Measurements from ENCODE around the gene BHMT. TPM values are rescaled to one million over a fixed set of nuclear protein-coding genes. Genes with fewer than 3 reads are reported as not detected.

Gene BHMT
- total RNA-seq, 1 experiment from 2014 or later, result 1.2 TPM

DNA sequence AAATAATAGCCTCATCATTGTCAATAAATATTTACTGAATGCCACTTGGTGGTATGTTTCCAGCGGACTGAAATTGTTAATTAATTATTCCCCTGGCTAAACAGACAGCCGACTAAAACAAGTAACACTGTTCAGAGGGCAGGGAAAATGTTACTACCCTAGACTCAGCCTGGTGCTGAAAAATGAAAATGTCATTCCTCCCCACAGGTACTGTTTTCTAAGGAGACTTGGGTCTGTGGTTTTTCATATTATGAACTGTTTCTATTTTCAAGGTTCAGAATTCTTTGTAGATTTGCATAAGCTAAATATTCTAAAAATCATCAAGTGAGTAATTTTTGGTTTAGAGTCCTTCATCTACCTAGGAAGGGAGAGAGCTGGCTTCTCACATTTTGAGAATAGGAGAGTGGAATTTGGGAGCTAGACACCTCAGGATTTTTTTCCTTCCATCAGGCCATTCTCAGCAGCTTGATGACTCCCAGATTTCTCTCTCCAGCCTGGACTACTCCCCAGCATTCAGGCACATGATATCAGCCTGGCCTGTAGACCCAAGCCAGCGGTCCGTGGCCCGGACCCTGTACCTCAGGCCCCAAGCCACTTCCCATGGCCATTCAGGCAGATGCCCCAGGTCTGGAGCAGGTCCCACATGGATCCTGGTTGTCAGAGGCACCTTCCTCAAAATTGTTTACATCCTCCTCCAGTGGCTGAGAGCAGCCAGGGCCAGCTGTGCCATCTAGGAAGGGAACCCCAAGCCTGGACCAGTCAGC, 24.4 kb downstream of the BHMT start (continued):
- TF ChIP-seq, protein P1, sequence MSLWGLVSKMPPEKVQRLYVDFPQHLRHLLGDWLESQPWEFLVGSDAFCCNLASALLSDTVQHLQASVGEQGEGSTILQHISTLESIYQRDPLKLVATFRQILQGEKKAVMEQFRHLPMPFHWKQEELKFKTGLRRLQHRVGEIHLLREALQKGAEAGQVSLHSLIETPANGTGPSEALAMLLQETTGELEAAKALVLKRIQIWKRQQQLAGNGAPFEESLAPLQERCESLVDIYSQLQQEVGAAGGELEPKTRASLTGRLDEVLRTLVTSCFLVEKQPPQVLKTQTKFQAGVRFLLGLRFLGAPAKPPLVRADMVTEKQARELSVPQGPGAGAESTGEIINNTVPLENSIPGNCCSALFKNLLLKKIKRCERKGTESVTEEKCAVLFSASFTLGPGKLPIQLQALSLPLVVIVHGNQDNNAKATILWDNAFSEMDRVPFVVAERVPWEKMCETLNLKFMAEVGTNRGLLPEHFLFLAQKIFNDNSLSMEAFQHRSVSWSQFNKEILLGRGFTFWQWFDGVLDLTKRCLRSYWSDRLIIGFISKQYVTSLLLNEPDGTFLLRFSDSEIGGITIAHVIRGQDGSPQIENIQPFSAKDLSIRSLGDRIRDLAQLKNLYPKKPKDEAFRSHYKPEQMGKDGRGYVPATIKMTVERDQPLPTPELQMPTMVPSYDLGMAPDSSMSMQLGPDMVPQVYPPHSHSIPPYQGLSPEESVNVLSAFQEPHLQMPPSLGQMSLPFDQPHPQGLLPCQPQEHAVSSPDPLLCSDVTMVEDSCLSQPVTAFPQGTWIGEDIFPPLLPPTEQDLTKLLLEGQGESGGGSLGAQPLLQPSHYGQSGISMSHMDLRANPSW (CRISPR knock-in tag; conservative IDR thresholded peaks at IDR 0.05; ENCODE audit: low read depth), result no peak
- TF ChIP-seq ETV6 (CRISPR knock-in tag; IDR thresholded peaks at IDR 0.05), result no peak
- no peak for TF ChIP-seq SP1 (CRISPR knock-in tag; conservative IDR thresholded peaks at IDR 0.05)

DNA sequence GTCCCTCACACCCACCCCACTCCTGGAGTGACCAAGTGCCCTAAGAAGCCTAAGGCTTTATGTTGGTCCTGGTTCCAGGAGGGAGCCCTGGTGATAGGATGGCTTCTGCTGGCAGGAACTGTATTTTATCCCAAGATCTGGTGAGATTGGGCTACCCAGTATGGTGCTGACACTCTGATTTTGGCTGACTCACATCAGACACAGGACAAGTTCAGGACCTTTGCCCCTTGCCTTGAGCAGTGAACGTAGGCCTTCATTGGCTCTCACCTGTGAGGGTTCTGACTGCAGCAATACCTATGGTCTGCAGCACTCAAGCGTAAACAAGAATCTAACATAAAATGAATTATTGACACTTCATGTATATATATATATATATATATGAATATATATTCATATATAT, 25.0 kb downstream of the BHMT start:
- Mint-ChIP-seq H3K27ac (no peak overlapping the region), H3K4me3 (no peak overlapping the region), H3K9me3 (peaks cover 20% of the 10 kb centered on the region), H3K27me3 (ENCODE audit: low read depth) (no peaks in the 10 kb centered on the region; the same call in 1 of the 2 replicates), H3K4me1 (peaks cover 15% of the 10 kb centered on the region), H3K36me3 (peaks cover 14% of the 10 kb centered on the region)
- ChIA-PET POLR2A (no interaction called here), CTCF (interaction anchor here (6.3 kb wide), 1 partner anchor 114 kb away, joined by 358 read pairs; no protein-coding TSS in a partner anchor)
- ATAC-seq, result no peak
- TF ChIP-seq CREB1 (CRISPR knock-in tag; IDR thresholded peaks at IDR 0.05) (no peak), NR3C1 (CRISPR knock-in tag; conservative IDR thresholded peaks at IDR 0.05; ENCODE audit: low read depth) (no peak), ZNF219 (CRISPR knock-in tag; IDR thresholded peaks at IDR 0.05; ENCODE audit: borderline replicate concordance) (no peak), SP1 (CRISPR knock-in tag; conservative IDR thresholded peaks at IDR 0.05) (no peak), MXD4 (CRISPR knock-in tag; IDR thresholded peaks at IDR 0.05; ENCODE audit: borderline replicate concordance) (no peak), NFE2L1 (CRISPR knock-in tag; IDR thresholded peaks at IDR 0.05) (no peak), ZBTB21 (CRISPR knock-in tag; IDR thresholded peaks at IDR 0.05; ENCODE audit: borderline replicate concordance) (no peak), ZNF396 (CRISPR knock-in tag; IDR thresholded peaks at IDR 0.05; ENCODE audit: borderline replicate concordance) (no peak)
- TF ChIP-seq, protein P2, sequence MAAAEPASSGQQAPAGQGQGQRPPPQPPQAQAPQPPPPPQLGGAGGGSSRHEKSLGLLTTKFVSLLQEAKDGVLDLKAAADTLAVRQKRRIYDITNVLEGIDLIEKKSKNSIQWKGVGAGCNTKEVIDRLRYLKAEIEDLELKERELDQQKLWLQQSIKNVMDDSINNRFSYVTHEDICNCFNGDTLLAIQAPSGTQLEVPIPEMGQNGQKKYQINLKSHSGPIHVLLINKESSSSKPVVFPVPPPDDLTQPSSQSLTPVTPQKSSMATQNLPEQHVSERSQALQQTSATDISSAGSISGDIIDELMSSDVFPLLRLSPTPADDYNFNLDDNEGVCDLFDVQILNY (CRISPR knock-in tag; IDR thresholded peaks at IDR 0.05), result no peak
- TF ChIP-seq, protein P3, sequence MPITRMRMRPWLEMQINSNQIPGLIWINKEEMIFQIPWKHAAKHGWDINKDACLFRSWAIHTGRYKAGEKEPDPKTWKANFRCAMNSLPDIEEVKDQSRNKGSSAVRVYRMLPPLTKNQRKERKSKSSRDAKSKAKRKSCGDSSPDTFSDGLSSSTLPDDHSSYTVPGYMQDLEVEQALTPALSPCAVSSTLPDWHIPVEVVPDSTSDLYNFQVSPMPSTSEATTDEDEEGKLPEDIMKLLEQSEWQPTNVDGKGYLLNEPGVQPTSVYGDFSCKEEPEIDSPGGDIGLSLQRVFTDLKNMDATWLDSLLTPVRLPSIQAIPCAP (CRISPR knock-in tag; IDR thresholded peaks at IDR 0.05), result no peak
- DNase-seq (ENCODE audit: low spot score), result no peak

DNA sequence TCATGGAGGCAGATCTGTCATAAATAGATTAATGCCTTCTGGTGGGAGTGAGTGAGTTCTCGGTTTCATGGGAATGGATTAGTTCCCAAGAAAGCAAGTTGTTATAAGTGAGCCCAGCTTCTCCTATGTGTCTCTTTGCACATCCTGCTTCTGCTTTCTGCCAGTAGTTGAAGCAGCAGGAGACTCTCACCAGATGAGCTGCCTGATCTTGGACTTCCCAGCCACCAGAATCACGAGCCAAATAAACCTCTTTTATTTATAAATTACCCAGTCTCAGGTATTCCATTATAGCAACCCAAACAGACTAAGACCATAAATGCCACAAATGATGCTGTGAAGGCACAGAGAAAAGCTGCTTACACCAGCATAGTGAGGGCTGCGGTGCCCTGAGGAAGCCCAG, 28.9 kb downstream of the BHMT start:
- Mint-ChIP-seq H3K9me3 (peaks cover 24% of the 10 kb centered on the region), H3K4me3 (no peak overlapping the region), H3K4me1 (peaks cover 10% of the 10 kb centered on the region), H3K36me3 (peaks cover 14% of the 10 kb centered on the region), H3K27ac (no peak overlapping the region), H3K27me3 (ENCODE audit: low read depth) (no peaks in the 10 kb centered on the region; the same call in 1 of the 2 replicates)
- TF ChIP-seq GTF2I (CRISPR knock-in tag; conservative IDR thresholded peaks at IDR 0.05), result no peak
- no peak for TF ChIP-seq CREB1 (CRISPR knock-in tag; IDR thresholded peaks at IDR 0.05)
- TF ChIP-seq ZNF317 (CRISPR knock-in tag; IDR thresholded peaks at IDR 0.05; ENCODE audit: borderline replicate concordance, low read depth), result no peak
- DNase-seq (ENCODE audit: low spot score), result no peak
- ChIA-PET CTCF (no interaction called here), POLR2A (no interaction called here)
- no peak for ATAC-seq

DNA sequence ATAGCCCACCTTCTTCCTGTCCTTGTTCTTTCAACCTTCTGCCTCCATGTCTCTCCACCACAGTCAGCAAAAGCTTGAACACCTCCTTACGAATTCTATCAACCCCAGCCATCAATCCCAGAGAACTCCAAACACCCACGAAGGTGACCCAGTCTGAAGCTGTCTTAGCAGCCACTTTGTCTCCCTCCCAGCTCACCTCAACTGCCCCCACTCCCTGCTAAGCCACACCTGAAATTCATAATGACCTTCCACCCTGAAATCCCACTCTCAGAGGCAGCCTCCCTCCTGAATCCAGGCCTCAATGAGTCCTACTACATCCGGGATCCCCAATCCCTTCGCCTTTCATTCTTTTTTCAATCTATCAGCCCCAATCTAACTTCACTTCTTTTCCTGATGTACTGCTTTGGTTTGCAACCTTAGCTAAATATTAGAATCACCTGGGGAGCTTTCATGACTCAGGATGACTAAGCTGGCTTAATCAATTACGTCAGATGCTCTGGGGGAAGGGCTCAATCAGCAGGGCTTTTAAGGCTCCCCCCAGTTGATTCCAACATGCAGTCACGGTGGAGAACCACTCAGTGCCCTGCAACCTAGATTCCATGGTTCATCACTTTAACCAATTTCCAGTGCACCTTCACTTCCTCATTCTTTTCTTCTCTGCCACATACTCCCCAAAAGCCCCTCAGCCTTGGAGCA, 32.2 kb downstream of the BHMT start:
- Mint-ChIP-seq H3K4me1 (peaks cover 20% of the 10 kb centered on the region), H3K4me3 (no peak overlapping the region), H3K27ac (no peak overlapping the region), H3K36me3 (peaks cover 14% of the 10 kb centered on the region), H3K9me3 (peaks cover 24% of the 10 kb centered on the region), H3K27me3 (ENCODE audit: low read depth) (no peaks in the 10 kb centered on the region; the same call in 1 of the 2 replicates)
- CTCF ChIA-PET, result interaction anchor here (1.0 kb wide), 1 partner anchor 11 kb away, joined by 7 read pairs; no protein-coding TSS in a partner anchor
- POLR2A ChIA-PET, result interaction anchor here (0.5 kb wide), 1 partner anchor 109 kb away, joined by 3 read pairs; no protein-coding TSS in a partner anchor
- ATAC-seq, result no peak
- TF ChIP-seq CBFB (CRISPR knock-in tag; IDR thresholded peaks at IDR 0.05; ENCODE audit: low read depth), result no peak
- TF ChIP-seq SOX15 (CRISPR knock-in tag; IDR thresholded peaks at IDR 0.05), result no peak
- TF ChIP-seq, protein P4, sequence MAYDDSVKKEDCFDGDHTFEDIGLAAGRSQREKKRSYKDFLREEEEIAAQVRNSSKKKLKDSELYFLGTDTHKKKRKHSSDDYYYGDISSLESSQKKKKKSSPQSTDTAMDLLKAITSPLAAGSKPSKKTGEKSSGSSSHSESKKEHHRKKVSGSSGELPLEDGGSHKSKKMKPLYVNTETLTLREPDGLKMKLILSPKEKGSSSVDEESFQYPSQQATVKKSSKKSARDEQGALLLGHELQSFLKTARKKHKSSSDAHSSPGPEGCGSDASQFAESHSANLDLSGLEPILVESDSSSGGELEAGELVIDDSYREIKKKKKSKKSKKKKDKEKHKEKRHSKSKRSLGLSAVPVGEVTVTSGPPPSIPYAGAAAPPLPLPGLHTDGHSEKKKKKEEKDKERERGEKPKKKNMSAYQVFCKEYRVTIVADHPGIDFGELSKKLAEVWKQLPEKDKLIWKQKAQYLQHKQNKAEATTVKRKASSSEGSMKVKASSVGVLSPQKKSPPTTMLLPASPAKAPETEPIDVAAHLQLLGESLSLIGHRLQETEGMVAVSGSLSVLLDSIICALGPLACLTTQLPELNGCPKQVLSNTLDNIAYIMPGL (CRISPR knock-in tag; IDR thresholded peaks at IDR 0.05), result no peak
- TF ChIP-seq ESRRA (CRISPR knock-in tag; IDR thresholded peaks at IDR 0.05; ENCODE audit: borderline replicate concordance), result no peak
- TF ChIP-seq ZNF232 (CRISPR knock-in tag; IDR thresholded peaks at IDR 0.05), result no peak
- TF ChIP-seq, protein P5, sequence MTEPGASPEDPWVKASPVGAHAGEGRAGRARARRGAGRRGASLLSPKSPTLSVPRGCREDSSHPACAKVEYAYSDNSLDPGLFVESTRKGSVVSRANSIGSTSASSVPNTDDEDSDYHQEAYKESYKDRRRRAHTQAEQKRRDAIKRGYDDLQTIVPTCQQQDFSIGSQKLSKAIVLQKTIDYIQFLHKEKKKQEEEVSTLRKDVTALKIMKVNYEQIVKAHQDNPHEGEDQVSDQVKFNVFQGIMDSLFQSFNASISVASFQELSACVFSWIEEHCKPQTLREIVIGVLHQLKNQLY (CRISPR knock-in tag; IDR thresholded peaks at IDR 0.05), result no peak
- no peak for TF ChIP-seq GRHL2 (CRISPR knock-in tag; IDR thresholded peaks at IDR 0.05; ENCODE audit: insufficient replicate concordance, severe bottlenecking)
- no peak for TF ChIP-seq FOXJ3 (CRISPR knock-in tag; IDR thresholded peaks at IDR 0.05; ENCODE audit: borderline replicate concordance)
- TF ChIP-seq CREB1 (CRISPR knock-in tag; IDR thresholded peaks at IDR 0.05), result no peak
- TF ChIP-seq ZNF219 (CRISPR knock-in tag; IDR thresholded peaks at IDR 0.05; ENCODE audit: borderline replicate concordance), result no peak
- no peak for DNase-seq (ENCODE audit: low spot score)

All from WTC11 (cell line).